ENCODE measurements around the gene NR2F1-AS1. TPM values are rescaled to one million over a fixed set of nuclear protein-coding genes. Genes with fewer than 3 reads are reported as not detected.

NR2F1-AS1 gene
- total RNA-seq, 1 donor from 2014 or later, result 60.7 TPM

DNA sequence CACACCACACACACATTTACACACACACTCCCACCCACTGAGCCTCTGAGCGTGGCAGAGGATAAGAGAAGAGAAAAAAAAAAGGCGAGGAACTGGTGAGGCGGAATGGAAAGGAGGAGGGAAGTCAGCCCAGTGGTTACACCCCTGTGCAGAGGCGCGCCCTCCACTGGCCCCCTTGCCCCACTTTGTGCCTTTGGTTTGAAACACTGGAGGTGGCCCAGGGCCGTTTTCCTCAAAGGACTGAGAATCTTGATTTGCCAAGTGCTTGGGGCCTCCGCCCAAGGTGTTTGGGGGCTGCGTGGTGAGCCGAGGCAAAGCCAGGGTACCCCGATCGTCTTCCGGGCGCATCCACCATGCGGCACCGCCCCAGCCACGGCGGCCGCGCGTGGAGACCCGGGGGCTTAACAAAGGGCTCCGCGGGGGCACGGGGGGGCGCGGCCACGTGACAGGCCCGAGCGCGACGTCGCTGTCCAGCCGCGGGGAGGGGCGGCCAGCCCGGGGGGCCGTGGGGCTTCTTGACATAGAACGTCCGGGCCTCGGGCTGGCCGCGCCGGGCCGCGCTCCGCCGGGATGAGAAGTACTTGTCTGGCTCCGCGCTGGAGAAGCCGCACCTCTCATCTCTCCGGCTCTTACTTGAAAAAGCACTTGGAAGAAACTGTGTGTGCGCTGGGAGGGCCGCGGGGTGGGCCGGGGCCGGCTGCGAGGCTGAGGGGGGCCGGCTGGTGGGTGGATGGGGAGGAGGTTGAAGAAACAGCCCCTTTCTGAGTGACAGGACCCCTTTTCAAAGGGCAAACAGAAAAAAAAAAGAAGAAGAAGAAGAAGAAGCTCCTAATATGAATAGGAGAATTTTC lies 23.0 kb upstream of the NR2F1-AS1 start:
- no peak for DNase-seq (ENCODE audit: low spot score in 2 of 2)

DNA sequence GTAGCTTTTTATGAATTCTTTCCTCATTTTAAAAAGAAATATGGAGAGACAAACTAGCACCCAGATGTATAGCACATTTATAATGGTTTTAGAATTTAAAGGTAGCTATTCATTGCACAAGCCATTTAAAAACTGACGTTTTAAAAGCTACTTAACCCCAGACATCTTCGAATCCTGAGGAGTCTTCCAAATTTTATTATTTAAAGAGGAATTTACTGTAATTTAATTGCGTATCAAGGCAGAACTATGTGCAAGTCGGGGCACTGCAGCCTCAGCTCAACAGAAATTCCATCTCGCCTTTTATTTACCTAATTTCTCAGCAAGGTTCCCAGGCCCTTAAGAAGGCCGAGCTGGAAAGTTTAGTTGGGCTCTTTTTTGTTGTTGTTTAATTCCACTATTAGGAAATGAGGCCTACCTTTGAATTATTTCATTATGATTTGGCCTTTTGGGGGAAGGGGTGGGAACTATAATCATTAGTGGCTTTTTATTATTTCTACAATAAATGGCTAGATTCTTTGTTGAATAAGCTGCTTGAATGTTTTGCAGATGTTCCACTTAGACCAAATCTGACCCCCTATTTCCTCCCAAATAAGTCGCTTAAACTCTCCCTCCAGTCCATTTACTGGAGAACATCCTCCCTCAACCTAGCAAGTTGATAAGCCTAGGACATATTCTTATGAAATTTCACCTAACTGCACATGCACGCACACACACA lies 22.2 kb upstream of the NR2F1-AS1 start:
- no peak for DNase-seq (ENCODE audit: low spot score in 2 of 2)
- no peak for FAIRE-seq

More for the DNA sequence above, 23.0 kb upstream of the NR2F1-AS1 start:
- FAIRE-seq, result no peak

DNA sequence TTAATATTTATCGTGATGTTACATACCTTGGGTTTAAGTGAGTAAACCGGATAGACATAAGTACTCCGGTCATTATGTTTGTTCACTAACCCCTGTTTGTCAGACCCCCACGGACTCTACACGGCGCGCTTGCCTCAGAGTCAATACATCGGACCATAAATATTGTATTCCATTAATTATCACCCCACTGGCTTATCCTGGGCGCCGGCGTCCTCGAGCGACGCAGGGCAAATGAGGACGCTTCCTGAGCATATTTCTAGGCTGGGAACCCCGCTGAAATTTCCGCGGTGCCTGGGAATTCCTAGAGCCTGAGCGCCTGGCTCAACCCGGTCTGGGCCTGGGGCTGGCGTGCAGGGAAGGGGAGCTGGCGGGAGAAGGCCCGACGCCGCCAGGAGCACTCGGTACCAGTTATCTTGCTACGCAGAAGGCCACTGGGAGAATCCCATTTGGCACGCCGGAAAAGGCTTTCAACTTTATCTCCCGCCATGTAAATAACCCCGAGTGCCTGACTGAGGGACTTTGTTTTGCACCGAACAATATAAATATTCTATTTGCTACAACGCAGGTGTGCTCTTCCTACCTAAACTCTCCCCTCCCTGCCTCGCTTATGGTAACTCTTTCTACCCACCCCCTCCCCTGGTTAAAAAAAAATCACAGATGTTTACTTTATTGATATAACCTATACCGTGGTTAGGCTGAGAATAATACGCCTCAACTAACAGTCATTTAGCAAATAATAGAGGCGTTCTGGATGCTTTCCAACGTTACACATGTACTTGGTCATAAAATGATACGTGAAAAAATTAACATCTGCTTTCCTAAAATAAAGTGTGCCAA lies 21.4 kb upstream of the NR2F1-AS1 start:
- DNase-seq (ENCODE audit: low spot score in 2 of 2) (no peak), FAIRE-seq (no peak)

DNA sequence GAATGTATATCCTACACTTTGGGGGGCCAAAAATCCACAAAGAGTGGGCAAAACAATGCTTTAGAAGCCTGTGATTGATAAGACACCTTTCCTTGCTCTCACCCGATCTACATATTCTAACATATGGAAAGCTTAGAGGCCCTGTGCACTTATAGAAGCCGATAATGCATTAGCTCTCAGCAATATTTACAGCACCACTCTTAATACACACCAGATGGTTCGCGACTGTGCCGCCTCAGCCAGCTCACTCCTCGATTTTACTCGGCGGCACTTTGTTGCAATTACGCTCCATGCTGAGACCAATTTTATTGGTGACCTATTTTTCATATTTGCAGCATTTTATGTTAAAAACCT lies 20.8 kb upstream of the NR2F1-AS1 start:
- FAIRE-seq, result no peak
- DNase-seq (ENCODE audit: low spot score in 2 of 2), result no peak

DNA sequence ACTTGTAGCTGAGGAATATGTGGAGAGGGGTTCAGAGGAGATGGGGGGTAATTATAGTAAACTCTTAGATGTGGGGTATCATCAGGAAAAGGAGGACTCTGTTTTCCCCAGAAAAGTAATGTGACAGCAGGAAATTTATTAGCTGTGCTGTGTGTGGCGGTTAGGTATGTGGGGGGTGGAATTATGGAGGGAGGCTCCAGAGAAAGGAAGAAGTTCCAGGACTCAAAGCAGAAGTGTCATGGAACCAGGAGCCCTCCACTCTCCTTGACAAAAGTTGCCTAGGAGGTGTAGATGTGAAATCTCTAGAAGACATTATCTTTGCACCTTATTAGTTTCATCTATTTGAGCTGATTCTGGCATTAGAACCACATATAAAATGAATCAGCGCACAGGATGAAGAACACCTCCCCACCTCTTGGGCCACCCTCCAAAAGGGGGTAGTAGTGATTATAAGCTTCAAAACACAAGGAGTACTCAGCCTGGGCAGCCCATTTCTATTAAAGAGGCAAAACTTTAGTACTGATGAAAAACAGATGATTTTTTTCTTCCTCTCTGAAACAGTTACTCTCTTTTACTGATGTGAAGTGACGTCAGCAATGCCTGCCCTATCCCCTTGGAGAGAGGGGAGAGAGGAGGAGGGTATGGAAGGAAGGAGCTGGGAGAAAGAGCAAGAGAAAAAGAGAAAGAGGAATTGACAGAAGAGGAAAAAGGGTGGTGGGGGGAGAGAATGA lies 20.2 kb upstream of the NR2F1-AS1 start:
- no peak for FAIRE-seq
- DNase-seq (ENCODE audit: low spot score in 2 of 2), result no peak

DNA sequence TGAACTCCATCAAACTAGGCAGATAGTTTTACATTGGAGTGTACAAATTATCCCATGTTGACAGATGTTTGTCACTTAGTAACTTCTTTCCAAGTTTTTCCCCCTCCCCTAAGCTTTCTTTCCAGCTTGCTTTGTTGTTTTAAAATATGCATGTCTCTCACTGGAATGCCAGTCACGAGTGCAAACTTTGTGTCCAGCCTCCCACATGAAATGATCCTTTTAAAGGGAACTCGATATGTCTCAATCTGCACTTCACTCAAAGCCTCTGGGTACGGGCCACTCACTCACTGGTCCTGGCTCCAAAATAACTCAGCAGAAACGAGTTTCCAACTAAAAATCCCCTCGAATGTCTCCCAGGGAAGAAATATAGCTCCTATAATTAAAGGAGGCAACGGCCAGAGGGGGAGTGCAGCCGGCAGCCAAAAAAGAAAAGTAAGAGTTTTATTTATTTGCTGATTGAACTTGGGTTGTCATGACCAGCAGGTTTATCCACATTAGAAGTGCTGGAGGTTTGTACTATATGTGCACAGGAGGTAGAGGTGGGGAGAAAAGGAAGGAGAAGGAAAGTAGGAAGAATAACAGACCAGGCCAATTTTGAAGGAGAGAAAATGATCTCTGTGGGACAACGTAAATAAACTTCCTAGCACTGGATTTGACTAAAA lies 19.5 kb upstream of the NR2F1-AS1 start:
- DNase-seq (ENCODE audit: low spot score in 2 of 2) (no peak), FAIRE-seq (no peak)

DNA sequence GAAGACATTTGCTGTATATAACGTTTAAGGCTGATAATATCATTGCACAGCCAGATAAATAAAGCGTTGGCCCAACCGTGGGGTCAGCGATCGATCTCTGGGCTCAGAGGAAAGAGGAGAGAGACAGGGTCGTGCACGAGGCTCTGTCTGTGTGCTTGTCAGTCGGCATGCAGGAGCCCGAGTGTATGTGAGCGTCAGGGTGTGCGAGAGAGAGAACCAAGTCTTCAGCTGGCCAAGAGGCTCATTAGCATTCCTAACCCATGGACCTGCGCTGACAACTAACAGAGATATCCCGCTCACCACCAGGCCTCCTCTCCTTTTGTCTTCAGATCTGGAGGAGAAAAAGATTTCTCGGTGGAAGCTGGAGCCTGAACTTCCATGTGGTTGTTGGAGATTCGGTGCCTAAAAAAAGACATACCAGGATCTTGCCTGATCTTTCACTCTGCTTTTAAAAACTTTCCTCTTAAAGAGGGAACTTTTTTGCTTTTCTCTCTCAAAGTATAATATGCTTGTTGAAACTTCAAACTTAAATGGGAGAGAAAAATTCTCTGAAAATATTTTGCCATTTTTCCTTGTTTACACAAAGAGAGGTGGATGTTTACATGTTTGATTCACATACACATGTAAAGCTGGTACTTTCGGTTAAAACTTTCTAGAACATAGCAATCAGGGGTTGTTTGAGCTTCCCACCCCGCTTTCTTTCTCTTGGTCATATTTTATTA lies 18.5 kb upstream of the NR2F1-AS1 start:
- no peak for FAIRE-seq
- no peak for DNase-seq (ENCODE audit: low spot score in 2 of 2)

DNA sequence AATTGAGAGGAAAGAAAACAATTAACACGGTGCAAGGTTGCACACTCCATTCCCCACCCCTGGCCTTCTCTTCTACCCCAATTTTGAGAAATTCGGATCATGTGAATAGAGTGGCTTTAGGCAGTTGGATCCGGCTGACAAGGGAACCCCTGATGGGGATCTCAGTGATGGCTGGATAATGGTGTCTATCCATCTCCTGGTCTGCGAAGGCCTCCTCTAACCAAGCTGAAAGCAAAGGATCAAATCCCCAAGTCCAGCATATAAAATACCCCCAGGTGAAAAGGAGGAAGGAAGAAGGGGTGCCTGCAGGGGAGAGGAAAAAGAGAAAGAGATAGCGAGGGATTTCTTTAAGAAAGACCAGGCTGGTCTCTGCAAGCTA lies 18.0 kb upstream of the NR2F1-AS1 start:
- DNase-seq (ENCODE audit: low spot score in 2 of 2), result no peak

DNA sequence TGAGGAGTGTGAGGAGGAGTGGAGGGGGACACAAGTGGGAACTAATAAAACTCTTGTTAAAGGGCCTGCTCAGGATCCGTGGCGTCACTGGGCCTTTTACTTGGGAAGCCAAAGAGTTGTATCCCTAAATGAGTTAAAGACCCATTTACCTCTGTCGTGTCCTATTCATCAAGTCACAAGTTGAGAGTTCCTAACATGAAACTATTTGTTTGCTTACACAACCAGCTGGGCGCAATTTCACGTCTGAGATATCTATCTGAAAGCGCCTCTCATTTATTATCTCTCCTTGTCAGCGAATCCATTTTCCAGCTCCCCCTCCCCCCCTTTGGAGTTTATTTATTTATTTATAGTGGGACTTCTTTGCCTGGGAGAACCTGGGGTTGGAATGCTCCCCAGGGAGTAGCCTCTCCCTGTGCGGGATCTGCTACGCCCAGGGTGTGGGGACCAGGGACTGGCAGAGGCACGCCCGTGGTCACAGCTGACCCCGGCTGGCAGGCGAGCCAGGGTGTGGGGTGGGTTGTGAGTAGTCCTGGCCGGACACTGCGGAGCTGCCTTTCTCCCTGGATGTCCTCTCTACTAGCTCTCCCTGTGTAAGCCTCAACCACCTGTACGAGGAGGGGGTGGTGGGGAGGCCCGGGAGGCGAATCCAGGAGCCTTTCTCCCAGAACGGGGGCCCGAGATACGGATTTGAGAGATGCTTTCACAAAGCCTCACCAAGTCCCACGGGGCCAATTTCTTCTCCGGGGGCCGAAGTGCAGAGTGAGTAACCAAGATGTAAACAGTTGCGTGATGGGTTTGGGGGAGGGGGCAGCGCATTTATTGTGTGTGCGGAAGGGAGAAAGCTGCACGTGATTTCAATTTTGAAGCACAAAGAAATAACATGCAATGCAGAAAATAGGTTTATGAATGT lies 17.3 kb upstream of the NR2F1-AS1 start:
- no peak for FAIRE-seq

More for the DNA sequence above, 18.0 kb upstream of the NR2F1-AS1 start:
- no peak for FAIRE-seq

DNA sequence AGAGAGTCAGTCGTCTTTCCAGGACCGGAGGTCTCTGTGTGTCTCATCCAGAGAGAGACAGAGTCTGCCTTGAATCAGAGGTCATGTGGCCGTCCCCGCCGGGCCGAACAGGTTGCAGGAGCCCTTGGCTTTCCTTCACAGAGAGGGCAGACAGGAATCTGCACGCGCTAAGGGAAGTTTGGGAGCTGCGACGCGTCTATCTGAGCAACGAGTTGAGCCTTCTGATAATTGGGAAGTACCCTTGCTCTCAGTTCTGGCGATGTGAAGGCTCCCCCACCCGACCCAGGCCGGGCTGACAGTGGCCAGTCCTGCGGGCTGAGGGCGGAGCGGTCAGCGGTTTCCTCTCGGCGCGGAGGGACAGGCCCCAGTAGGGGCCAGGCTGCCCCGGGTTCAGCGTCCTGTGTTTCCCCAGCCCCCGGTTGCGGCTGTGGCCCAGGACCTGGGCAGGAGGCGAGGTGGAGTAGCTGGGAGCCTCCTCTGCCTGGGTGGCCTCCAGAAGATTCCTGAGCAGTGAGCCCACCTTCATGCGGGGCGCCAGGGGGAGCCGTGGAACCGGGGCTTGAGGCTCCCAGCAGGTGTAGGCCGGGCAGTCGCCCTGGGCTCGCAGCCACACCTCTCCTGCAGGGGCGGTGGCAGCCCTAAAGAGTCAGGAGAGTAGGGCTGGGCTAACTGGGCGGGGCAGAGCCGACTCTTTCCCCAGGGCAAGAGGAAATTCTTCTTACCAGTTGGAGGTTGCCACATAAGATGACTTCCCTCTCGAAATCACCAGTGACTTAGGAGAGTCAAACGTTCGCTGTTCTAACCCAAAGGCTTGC lies 15.9 kb upstream of the NR2F1-AS1 start:
- no peak for FAIRE-seq
- no peak for DNase-seq (ENCODE audit: low spot score in 2 of 2)

More for the DNA sequence above, 17.3 kb upstream of the NR2F1-AS1 start:
- no peak for DNase-seq (ENCODE audit: low spot score in 2 of 2)

DNA sequence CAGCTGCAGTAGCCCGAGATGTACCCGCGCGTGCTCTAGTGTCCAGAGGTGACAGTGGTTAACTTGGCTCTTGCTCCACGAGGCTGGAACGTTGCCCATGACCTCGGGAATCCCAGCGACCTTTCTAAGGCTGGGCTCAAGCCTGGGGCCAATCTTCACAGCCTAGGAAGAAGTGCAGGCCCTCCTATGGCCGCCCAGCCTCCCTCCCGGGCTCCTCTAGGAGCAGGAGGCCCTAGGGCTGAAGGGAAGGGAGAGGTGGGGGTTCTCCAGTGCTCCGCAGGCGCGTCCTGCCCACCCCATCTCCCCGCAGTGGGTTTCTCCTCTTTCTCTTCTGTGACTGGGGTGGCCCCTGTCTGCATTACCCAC lies 15.3 kb upstream of the NR2F1-AS1 start:
- FAIRE-seq, result no peak
- DNase-seq (ENCODE audit: low spot score in 2 of 2), result no peak

DNA sequence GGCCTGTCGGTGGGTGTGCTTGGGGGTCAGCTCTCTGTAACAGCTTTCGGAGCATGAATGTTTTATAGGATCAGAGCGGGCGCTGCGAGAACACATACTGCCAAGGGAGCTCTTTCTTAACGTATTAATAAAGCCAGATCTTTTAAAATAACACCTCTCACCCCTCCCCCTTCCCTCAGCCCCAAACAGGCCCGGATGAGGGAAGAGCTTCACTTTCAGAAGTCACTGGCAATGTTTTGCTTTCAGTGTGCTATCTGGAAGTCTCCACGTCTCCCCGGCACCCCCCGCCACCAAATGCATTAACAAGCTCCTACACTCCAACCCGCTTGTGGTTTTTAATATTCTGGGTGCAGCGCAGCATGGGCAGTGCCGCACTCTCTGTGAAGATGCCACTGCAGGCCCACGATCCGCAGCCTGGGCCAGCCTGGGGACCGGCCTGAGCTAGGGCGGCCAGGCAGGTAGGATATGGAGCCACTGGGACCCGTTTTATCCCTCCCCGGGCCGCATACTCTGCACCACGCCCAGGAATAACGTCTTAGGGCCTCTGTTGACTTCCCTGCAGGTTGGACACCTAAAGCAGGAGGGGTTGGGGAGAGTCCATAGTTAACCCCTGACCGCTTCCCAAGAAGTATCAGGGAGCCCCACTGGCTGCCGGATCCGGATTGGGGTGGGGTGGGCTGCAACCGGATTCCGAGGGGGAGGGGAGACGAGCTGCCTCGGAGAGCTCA lies 14.6 kb upstream of the NR2F1-AS1 start:
- DNase-seq (ENCODE audit: low spot score in 2 of 2) (no peak), FAIRE-seq (no peak)

DNA sequence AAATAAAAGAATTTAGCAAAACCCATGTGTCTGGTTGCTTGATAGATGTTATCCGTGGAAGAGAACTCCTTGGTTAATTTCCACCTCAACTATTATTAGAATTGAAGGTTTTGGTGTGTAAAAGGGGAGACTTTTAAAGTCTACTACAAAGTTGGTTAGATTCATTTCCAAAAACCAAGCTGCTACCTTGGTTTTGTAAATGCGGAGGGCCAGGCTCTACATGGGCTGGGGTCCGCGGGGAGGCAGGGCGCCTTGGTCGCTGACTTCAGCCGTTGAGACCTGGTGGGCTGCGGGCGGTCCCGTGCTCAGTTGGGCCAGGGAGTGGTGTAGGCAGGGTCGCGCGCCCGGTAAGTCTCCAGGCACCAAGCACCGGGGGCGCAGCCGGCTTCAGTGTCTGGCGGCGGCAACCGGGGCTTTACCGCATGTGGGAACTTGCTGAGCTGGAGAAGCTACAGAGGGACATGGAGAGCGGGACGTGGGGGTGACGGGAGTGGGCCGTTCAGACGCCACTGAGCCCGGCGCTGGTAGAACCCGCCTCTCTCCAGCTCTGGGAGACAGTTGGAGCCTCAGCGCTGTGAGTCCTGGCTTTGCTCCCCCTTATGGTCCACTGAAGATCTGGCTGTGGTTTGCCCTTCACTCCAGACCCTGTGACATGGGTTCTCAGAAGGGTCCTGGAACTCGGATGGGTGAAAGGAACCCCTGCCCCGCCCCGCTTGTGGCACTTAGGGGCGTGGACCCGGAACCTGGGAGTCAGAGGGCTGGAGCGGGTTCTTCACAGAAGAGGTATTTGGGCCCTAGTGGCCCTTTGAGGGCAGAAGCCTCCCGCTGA lies 13.8 kb upstream of the NR2F1-AS1 start:
- DNase-seq (ENCODE audit: low spot score in 2 of 2) (no peak), FAIRE-seq (no peak)

DNA sequence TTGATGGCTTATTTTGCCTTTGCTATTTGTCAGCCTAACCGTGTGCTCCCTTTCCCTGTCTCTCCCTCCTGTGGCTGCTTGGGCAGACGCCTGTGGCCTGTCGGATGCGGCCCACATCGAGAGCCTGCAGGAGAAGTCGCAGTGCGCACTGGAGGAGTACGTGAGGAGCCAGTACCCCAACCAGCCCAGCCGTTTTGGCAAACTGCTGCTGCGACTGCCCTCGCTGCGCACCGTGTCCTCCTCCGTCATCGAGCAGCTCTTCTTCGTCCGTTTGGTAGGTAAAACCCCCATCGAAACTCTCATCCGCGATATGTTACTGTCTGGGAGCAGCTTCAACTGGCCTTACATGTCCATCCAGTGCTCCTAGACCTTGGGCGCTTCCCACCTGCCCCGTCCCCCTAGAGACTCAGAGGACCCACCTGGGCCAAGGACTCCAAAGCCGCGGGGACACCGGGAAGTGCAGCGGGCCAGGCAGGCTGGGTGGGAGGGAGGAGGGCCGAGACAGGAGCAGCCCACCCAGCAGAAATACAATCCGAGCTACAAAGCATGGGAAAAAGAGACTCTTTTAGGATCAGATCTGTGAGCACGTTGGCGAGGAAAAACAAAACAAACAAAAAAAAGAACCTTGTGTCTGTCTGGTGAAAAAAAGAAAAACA lies 12.6 kb upstream of the NR2F1-AS1 start:
- no peak for FAIRE-seq

DNA sequence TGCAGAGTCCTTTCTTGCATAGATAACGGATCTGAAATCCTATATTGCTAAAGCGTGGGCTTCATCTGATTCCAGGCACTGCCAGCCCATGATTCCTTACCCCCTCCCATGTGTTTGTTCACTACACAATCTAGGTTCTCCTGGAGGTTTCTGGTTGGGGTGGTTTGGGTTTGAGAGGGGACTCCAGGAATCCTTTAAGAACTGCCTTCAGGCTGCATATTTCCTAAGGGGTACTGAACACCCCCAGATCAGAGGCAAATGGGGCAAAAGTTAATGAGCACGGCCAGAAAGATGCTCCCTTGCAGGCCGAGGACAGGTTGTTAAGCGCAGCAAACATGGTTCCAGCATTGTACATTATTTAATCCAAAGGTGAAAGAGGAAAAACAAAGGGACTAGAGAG lies 11.9 kb upstream of the NR2F1-AS1 start:
- FAIRE-seq (no peak), DNase-seq (ENCODE audit: low spot score in 2 of 2) (no peak)

More for the DNA sequence above, 12.6 kb upstream of the NR2F1-AS1 start:
- DNase-seq (ENCODE audit: low spot score in 2 of 2), result no peak
